CD4-positive, alpha-beta T cell treated with Interleukin-21 for 1 hour (primary cell): ENCODE data around the gene UMODL1.
"Not testable (repeated sequence)": the region's sequence is repeated elsewhere in the genome, so short reads cannot be mapped to it uniquely, and the experiment has no call there.

Source experiments
- DNase-seq: peaks from one replicate; pipeline ENCODE4 v3.0.0-alpha.2; 2020

Gene UMODL1

DNA sequence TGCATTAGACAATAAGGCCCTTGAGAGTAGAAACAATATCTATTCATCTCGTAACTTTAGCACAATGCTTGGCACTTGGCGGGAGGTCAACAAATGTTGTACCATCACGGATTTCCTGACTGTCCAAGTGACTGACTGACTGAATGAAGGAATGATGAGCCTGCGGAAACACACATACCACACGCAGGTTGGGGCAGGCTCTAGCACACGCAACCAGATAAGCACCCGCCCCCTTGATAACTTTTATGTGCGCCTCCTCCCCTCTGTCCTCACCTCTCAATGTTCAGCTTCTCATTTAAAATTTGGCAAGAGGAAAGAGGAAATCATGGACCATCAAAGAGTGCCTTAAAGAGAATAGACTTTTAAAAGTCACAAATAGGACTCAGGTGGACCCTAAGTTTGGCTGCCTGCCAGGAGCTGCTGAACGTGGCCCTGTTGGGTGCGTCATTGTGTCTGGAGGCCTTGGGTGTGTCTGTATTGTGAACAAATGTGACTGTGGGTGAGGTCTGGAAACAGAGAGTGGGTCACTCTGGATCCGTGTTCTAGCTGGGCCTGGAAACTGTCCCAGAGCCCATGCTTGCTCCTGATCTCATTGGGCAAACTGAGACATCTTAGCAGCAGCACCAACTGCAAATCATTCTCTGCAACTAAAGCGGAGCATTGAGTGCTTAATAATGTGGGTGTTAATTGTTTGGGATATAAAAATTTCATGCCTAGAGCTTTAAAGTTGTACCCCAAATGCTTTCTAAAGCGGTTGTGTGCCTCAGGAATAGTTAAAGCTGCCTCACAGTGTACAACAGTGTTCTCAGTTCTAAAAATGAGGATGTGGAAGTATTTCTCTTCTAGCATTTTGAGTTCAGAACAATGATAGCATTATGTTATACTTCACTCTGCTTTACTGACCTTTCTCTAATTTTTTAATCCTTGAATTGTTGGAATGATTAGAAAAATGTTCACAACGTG lies 100.3 kb downstream of the UMODL1 start:
- DNase-seq: no peak

DNA sequence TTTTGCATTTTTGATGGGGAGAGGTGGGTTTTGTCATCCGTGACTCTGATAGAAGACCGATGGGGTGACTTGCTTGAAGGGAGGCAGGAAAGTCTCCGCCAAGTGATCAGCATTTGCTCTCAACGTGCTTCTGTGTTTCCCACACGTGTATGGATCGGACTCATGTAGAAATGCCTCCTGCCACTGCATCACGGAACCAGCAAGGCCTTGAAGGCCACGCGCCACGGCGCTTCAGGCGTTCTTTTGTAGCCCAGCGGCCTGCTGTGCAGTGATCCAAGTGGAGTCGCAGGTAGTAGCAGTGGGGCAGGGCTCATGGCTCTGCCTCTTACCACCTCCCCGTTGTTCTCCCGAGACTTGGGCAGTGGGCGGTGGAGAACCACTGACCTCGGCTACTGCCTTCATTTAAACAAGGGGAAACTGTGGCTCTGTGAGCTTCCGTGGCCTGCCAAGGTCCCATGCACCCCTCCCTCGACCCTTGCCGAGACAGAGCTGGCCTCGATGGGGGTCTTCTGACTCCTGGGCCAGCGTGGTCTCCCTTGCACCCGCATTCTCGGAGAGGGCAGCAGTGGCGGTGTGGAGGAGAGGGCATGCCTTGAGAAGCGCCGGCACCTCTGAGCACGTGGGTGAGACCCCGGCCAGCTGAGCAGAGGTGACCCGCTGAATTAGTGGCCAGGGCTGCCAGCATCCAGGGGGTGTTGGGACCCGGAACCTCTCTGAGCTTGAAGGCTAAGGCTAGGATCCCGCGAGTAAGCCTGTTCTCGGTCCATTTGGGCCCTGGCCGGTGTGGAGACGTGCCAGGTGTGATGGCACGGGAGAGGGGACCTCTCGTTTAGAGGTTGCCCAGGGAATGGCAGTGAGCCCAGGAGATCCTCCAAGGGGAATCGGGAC lies 101.7 kb downstream of the UMODL1 start:
- no peak for DNase-seq

DNA sequence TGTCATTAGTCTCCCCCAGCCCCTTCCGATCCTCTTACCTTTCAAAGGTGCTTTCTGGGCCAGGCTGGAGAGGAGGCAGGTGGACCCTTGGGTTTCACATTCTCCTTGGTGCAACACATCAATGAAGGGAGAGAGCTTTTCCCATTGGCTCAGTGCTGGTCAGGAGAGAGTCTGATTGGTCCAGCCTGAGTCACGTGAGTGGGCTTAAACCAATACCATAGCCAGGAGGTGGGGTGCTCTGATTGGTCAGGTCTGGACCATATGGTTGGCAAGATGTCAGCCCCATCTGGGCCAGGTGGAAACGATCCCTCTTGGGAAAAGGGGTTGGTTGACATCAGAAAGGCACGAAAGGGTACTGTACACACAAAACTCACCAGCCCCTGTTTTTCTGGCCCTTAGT lies 103.1 kb downstream of the UMODL1 start:
- DNase-seq: no peak

DNA sequence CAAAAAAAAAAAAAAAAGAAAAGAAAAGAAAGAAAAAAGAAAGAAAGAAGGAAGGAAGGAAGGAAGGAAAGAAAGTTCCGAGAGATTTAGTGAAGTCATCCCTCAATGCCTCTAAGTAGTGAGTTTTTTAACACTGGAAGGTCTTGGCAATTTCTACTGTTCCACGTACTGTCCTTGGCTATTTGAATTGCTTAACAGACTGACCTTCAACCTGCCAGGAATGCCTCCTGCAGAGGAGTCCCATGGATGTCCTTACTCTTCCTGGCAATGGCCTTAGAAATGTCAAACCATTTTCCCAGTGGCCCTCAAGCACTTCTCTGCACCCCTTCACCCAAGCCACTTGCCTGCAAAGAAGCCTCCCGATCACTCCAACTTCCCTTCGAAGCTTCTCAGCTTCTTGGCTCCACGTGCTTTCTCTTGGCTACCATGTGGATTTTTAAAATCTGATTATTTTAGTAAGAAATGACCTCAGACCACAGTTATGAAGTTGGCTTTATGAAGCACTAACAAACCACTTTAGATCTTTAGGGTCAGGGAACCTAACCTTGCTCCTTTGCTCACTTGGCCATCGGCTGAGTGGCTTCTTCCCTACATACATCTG lies 104.1 kb downstream of the UMODL1 start:
- DNase-seq: no peak

DNA sequence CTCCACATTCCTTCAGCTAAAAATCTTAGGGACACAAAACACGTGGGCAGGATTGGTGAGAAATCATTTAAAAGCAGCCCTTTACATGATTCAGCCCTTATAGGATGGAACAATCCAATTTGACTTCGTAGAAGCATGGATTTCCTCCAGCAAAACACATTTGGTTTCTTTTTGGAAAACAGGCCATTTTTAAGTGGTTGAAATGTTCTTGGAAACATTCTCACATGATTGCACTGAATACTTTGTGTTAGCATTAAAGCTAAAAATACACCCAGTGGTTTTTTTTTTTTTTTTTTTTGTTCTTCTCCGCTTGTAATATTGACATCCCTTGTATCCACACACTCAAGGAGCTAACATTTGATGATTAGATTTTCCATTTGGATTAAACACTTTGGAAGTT lies 105.7 kb downstream of the UMODL1 start:
- DNase-seq: no peak

DNA sequence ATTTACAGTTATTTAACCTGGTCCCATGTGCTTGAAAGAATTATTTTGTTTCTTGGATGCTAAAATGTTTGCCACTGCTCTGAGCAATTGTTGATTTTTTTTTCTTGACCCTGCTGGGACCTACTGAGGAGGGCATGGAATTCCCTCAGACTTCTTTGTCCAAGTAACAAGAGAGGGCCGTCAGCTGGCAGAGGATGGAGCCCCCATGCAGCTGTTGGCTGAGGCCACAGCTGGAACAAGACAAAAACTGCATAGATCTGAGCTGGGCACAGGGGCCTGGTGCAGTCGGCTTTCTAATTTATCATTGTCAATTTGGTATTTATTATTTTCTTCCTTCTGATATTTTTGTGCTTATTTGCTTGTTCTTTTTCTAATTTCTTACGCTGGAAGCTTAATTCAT lies 108.2 kb downstream of the UMODL1 start:
- no peak for DNase-seq

DNA sequence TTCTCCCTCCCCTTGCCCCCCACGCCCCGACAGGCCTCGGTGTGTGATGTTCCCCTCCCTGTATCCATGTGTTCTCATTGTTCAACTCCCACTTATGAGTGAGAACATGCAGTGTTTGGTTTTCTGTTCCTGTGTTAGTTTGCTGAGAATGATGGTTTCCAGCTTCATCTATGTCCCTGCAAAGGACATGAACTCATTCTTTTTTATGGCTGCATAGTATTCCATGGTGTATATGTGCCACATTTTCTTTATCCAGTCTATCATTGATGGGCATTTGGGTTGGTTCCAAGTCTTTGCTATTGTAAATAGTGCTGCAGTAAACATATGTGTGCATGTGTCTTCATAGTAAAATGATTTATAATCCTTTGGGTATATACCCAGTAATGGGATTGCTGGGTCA lies 108.9 kb downstream of the UMODL1 start:
- DNase-seq: not testable (repeated sequence)

DNA sequence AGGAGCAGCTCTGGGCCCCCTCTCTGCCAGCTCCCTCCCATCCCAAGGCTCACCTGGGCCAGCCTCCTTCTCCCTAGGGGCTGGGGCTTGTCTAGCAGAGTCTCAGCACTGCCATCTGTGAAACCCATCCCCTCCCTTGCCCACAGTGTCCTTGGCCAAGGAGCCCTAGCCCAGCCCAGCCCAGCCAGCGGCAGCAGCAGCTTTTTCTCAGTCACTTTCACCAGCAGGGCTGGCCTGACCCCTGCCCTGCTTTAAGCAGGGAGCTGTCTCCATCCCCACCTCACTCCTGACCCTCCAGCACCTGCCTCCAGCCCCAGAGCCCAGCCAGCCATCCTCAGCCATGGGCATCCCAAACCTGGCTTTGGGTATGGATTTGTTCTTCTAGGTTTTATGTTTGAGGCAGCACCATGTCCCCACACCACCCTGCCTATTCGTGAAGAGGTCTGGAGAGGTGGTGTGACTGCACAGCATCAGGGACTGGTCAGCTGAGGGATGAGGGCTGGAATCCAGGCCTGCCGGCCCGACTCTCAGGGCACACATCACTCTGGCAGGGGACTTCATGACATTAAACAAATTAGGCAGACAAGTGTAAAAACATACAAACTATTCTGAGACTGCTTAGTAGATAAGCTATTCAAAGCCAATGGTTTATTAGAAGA lies 111.7 kb downstream of the UMODL1 start:
- no peak for DNase-seq

DNA sequence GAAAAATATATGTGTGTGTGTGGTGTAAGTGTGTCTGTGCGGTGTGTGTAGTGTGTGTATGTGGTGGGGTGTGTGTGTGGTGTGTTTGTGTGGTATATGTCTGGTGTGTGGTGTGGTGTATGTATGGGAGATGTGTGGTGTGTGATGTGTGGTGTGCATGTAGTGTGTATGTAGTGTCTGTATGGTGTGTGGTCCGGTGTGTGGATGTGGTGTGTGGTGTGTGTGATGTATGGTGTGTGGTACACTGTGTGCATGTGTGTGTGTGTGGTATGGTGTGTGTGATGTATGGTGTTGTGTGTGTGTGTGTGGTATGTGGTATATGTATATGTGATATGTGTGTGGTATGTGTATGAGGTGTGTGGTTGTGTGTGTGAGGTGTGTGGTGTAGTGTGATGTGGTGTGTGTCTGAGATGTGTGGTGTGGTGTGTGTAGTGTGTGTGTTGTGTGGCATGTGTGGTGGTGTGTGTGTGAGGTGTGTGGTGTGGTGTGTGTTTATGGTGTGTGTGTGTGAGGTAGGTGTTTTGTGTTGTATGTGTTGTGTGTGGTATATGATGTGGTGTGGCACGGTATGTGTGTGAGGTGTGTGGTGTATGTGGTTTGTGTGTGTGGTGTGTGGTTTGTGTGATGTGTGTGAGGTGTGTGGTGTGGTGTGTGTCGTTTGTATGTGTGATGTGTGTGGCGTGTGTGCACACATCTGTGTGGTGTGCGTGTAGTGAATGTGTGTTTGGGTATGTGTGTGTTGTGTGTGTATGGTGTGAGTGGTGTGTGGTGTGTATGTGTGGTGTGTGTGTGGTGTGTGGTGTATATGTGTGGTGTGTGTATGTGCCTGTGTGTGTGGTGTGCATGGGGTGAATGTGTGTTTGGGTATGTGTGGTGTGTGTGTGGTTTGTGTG lies 112.5 kb downstream of the UMODL1 start:
- no peak for DNase-seq

DNA sequence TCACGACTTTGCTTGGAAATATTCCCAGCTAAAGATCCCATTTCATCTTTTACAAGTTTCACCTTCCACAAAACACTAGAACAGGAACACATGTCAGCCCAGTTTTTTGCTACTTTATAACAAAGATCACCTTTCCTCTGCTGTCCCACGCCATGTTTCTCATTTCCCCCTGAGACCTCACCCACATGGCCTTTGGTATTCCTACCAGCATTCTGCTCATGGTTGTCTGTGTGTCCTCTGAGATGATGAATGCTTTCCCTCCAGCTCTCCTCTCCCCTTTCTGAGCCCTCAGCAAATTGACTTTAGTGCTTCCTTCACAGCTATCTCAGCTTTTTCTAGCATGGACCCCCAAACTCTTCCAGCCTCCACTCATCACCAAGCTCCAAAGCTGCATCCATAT lies 115.5 kb downstream of the UMODL1 start:
- DNase-seq: no peak

DNA sequence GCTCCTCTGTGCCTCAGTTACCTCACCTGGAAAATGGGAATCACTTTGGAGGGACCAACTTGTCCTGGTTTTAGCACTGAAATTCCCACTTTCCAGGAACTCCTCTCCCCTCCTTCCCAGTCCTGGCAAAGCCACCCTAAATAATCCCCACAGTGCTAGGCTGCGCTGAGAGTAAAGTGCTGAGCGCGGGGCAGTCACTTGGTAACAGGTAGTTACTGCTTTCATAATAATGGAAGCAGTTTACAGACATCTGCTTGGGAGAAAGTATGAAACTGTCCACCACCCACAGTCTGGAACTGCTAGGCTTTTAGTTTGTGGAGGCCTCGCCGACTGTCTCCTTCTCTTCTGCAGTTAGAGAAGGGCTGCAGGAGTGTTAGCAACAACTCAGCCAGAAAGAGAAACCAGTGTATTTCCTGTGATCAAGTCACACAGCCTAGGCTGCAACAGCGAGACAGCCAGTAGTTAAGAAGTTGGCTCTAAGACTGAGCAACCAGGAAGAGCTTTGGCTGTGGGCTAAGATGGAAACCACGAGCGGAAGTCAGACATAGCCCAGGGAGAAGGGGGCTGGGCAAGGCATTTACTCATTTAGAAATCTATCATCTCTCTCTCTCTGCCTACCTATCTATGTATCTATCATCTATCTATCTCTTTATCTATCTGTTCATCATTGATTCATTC lies 117.0 kb downstream of the UMODL1 start:
- peak; percentile 87 for DNase-seq

DNA sequence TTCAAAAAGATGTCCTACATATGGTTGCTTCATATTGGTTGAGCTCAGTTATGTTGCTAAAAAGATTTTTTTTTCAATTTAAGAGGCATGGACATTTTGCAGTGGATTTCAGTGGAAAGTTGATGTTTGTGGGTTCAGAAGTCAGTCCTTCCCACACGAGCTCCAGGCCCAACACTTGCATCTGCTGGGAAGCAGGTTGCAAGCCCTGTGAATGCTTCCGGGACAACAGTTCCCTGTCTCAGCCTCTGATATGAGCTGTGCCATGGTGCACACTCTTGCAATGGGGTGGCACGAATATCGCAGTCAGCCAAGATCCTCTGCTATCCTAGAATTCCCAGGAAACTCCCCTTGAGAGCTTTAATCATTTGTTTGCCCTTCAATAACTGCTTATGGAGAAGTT lies 117.5 kb downstream of the UMODL1 start:
- DNase-seq: no peak

DNA sequence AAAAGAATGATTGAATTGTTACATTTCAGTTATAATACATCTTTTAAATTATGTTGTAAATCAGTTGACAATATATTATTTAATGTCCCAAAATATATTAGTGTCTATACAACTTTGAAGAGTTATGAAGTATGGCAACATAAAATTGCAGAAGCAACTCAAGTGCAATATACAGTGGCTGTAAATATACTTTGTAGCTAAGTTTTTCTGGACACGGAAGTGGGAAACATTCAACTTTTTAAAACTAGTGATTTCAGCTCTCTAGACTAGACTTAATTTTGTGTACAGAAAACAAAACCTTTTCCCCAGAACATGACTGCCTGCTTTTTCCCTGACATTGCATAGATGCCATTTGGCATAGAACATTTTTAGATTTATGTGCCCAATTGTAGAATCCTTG lies 118.3 kb downstream of the UMODL1 start:
- DNase-seq: no peak

DNA sequence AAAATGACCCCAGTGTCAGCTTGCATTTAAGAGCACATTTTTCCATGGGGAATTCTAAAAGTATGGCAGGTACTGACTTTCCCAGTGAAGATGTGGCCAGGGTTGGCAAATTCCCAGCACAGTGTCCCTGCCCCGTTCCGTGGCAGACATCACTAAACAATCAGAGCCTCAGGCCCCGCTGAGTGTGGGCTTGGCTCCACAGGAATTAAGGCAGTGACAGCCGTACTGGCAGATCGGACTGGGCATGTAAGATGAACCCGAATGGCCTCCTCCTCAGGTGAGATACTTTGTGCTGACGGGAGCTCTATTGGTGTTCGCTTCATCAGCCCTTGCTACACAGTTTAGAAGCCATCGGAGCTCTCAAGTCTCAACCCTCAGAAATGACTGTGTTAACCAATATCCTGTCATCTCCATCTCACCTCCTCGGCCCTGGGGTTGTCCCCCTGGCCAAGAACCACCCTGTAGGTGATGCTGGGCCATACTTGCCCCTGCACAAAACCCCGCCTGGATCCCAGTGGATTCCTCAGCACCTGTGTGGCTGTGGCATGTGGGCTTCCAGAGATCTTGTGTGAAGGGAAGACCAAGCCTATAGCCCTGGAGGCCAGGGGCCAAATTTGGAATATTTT lies 118.9 kb downstream of the UMODL1 start:
- peak; percentile 30 for DNase-seq

DNA sequence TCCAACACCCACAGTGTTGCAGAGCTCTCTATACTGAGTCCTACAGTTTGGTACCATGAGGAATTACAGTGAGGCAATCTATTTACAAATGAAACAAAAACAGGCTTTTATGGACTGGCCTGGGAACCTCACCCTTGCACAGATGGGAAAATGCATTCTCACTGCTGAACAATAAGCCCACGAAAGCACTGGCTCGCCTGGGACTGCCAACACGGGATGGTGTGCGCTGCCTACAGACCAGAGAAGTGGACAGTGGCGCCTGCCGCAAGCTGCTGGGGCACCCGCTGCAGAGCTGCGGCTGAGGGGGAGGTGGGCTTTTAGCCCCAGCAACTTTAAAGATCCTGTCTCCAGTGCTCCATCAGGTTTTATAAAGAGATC lies 119.4 kb downstream of the UMODL1 start:
- DNase-seq: no peak

DNA sequence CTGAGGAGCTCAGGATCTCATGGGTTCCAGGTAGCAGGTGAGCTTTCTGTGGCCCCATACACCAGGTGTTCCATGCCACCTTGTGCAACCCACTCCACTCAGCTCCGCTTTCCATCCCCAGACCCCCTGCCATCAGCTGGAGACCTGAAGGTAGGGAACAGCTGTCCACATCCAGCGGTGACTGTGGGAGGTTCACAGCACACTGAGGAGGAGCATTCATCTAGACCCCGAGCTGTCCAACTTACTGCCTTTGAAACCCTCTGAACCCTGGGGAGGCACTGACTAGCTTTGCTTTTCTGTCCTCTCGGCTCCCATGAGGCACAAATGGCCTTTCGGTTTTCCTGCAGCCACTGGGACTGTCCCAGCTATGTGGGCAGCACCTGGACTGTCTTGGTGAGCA lies 119.9 kb downstream of the UMODL1 start:
- DNase-seq: no peak

DNA sequence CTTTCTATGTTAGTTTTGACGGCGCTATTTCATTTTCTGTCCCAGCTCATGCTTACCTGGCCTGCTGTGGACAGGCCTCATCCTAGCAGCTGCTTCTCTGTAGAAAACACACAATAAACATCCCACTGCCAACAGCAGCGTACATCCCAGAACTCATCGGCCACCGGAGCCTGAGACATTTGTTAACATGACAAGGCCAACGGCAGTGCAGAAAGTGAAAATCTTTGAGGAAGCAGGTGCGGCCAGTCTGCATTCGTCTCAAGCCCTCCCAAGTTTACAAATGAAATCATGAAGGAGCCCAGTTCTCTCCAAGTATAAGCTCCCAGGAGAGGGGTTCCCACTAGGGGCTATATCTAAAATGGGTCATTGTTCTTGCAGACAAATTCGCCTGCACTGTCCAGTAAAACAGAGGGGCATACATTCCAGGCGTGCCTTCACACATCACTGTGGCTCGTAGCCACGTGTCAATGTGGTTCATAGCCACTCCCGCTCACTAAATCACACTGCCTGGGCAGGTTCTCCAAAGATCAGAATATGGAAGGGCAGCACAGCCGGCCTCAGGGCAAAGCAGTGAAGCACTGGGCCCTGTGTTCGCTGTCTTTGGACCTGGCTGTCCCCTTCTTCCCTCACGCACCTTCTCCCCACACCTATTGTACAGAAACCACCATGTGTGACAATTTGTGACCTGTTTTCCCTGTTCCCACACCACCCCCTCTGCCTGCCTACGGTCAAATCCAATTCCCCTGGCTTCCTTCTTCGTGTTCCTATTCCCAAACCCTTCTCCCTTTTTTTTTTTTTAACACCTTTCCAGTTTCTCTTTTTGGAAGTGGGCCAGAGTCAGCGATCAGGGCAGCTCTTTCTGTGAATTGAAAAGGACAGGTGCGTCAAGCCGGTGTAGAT lies 120.8 kb downstream of the UMODL1 start:
- DNase-seq: no peak
